ENCODE measurements around the gene GPN1.

DNA sequence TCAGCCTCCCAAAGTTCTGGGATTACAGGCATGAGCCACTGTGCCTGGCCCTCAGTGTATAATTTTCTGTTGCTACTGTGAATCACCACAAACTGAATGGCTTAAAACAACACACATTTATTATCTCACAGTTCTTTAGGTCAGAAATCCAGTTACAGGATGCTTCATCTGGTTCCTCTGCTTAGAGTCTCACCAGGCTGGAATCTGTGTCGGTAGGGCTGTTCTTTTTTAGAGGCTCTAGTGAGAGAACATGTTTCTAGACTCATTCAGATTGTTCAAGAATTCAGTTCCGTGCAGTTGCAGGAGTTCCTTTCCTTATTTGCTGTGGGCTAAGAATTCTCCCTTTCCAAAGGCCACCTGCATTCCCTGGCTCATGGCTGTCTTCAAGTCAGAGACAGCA is 22.2 kb upstream of the GPN1 start:
- TF ChIP-seq, protein P1, sequence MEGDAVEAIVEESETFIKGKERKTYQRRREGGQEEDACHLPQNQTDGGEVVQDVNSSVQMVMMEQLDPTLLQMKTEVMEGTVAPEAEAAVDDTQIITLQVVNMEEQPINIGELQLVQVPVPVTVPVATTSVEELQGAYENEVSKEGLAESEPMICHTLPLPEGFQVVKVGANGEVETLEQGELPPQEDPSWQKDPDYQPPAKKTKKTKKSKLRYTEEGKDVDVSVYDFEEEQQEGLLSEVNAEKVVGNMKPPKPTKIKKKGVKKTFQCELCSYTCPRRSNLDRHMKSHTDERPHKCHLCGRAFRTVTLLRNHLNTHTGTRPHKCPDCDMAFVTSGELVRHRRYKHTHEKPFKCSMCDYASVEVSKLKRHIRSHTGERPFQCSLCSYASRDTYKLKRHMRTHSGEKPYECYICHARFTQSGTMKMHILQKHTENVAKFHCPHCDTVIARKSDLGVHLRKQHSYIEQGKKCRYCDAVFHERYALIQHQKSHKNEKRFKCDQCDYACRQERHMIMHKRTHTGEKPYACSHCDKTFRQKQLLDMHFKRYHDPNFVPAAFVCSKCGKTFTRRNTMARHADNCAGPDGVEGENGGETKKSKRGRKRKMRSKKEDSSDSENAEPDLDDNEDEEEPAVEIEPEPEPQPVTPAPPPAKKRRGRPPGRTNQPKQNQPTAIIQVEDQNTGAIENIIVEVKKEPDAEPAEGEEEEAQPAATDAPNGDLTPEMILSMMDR (IDR thresholded peaks at IDR 0.05; ENCODE audit: low read depth, low read length), result no peak
- TF ChIP-seq EZH2phosphoT487 (IDR thresholded peaks at IDR 0.05; ENCODE audit: low read depth), result no peak

Measured in OCI-LY3 (cell line).